Tibial nerve (tissue), 4 donors: ENCODE measurements around the gene SLC38A5. TPM values are rescaled to one million over a fixed set of nuclear protein-coding genes. Genes with fewer than 3 reads are reported as not detected.

ENCODE experiments used
- DNase-seq, 2 donors: peaks; one replicate each; pipeline ENCODE4 v3.0.0-alpha.2; 2019; ENCODE audit warnings: low spot score in 2 of 2
- H3K27ac ChIP-seq, 4 donors: fragments of 200-600 bp; sonication (generic) in 3 of 4; one replicate each; pipeline ENCODE4 v1.5.1; 2017 to 2019; ENCODE audit warnings: mild to moderate bottlenecking in 1 of 4
- H3K27me3 ChIP-seq, 2 donors: fragments of 200-600 bp; sonication (generic) in 1 of 2; one replicate each; pipeline versions ENCODE4 v1.5.1 to v1.6.0; 2017 to 2019
- H3K36me3 ChIP-seq, 3 donors: fragments of 200-600 bp; sonication (generic); one replicate each; pipeline ENCODE4 v1.5.1; 2018 to 2019
- H3K4me1 ChIP-seq, 4 donors: fragments of 200-600 bp; sonication (generic) in 3 of 4; one replicate each; pipeline ENCODE4 v1.5.1; 2017 to 2019
- H3K4me3 ChIP-seq, 4 donors: fragments of 200-600 bp; sonication (generic) in 3 of 4; one replicate each; pipeline ENCODE4 v1.5.1; 2017 to 2019; ENCODE audit warnings: mild to moderate bottlenecking in 1 of 4, moderate library complexity in 1 of 4
- H3K9me3 ChIP-seq, 4 donors: fragments of 200-600 bp; sonication (generic) in 3 of 4; one replicate each; pipeline ENCODE4 v1.5.1; 2017 to 2019
- CTCF ChIP-seq, 5 experiments: fragments of 200-600 bp in 3 of 5; fragments of 450-650 bp in 2 of 5; sonication (generic) in 3 of 5; IDR thresholded peaks; one replicate each; pipeline ENCODE4 v1.5.1; 2016 to 2019; ENCODE audit warnings: antibody characterized with exemption in 5 of 5, mild to moderate bottlenecking in 3 of 5, moderate library complexity in 2 of 5
- EP300 ChIP-seq, 2 donors: sonication (generic); formaldehyde crosslinking; IDR thresholded peaks; one replicate each; pipeline ENCODE4 v1.6.1; 2017; ENCODE audit warnings: antibody characterized with exemption in 2 of 2, mild to moderate bottlenecking in 1 of 2
- POLR2A ChIP-seq, 2 donors: fragments of 450-650 bp; IDR thresholded peaks; one replicate each; pipeline ENCODE4 v1.6.1; 2017; ENCODE audit warnings: antibody characterized with exemption in 2 of 2, mild to moderate bottlenecking in 2 of 2, moderate library complexity in 2 of 2
- WGBS, 2 donors: methylation state at CpG; one replicate each; pipeline ENCODE4 v1.1.5; 2018; 5-methylcytosine and 5-hydroxymethylcytosine counted together
- total RNA-seq, 4 donors: library from RNA; depleted of rRNA; stranded (reverse); fragments of >200 nt; gene quantifications; one replicate each; pipeline ENCODE4 v1.1.0, GENCODE V29; 2016

The SLC38A5 gene
- total RNA-seq, 4 donors from 2014 or later = 2.4 to 21.9 (median 4.5) TPM

GRCh38 chrX:48471504-48471903, 1.4 kb upstream of the SLC38A5 start:
- TF ChIP-seq CTCF (IDR thresholded peaks at IDR 0.05) (no peak), POLR2A (IDR thresholded peaks at IDR 0.05) (no peak)
- Histone ChIP-seq H3K9me3 (no peaks in the 10 kb centered on the region), H3K4me3 (no peak overlapping the region), H3K27me3 (no peaks in the 10 kb centered on the region), H3K4me1 (peaks cover 0 to 29% (median 0%) of the 10 kb centered on the region in 4 donors), H3K36me3 (no peaks in the 10 kb centered on the region), H3K27ac (no peak overlapping the region)
- DNase-seq = no peak
- WGBS, 2 donors = 86 to 96% methylated on average over 6 to 8 of the region's 8 CpGs

- DNase-seq = no peak
- Histone ChIP-seq H3K27me3 (no peaks in the 10 kb centered on the region), H3K27ac (no peak overlapping the region), H3K4me1 (peaks cover 0 to 29% (median 0%) of the 10 kb centered on the region in 4 donors), H3K4me3 (no peak overlapping the region), H3K9me3 (no peaks in the 10 kb centered on the region), H3K36me3 (no peaks in the 10 kb centered on the region)
- TF ChIP-seq POLR2A (IDR thresholded peaks at IDR 0.05) = no peak
- TF ChIP-seq EP300 (IDR thresholded peaks at IDR 0.05) = no peak
- no peak for TF ChIP-seq CTCF (IDR thresholded peaks at IDR 0.05)
- WGBS, 2 donors = 83 to 90% methylated on average over 2 to 9 of the region's 9 CpGs
These were observed 716 bp upstream of the SLC38A5 start for GRCh38 chrX:48470833-48471118.

GRCh38 chrX:48468693-48469691, 1.1 kb downstream of the SLC38A5 start:
- no peak overlapping the region for H3K27ac ChIP-seq
- TF ChIP-seq CTCF (IDR thresholded peaks at IDR 0.05) (peak in 1 of 5 experiments; percentile 5), EP300 (IDR thresholded peaks at IDR 0.05) (no peak), POLR2A (IDR thresholded peaks at IDR 0.05) (no peak)
- H3K9me3 ChIP-seq = no peaks in the 10 kb centered on the region
- DNase-seq = no peak
- H3K4me1 ChIP-seq = peaks cover 0 to 16% (median 0%) of the 10 kb centered on the region in 4 donors
- H3K36me3 ChIP-seq = no peaks in the 10 kb centered on the region
- peak overlapping the region; percentile 13 to 41 (median 30) for H3K4me3 ChIP-seq
- H3K27me3 ChIP-seq = no peaks in the 10 kb centered on the region
- 17 to 52% methylated on average over 22 to 23 of the region's 23 CpGs for WGBS, 2 donors

- WGBS, 2 donors = 4 to 32% methylated on average over 12 to 18 of the region's 18 CpGs
- peaks cover 0 to 16% (median 0%) of the 10 kb centered on the region in 4 donors for H3K4me1 ChIP-seq
- H3K27ac ChIP-seq = no peak overlapping the region
- no peaks in the 10 kb centered on the region for H3K27me3 ChIP-seq
- TF ChIP-seq CTCF (IDR thresholded peaks at IDR 0.05) = no peak
- no peak for TF ChIP-seq POLR2A (IDR thresholded peaks at IDR 0.05)
- no peak for TF ChIP-seq EP300 (IDR thresholded peaks at IDR 0.05)
- H3K9me3 ChIP-seq = no peaks in the 10 kb centered on the region
- no peak for DNase-seq
- peak overlapping the region; percentile 13 to 41 (median 30) for H3K4me3 ChIP-seq
- no peaks in the 10 kb centered on the region for H3K36me3 ChIP-seq
These were observed 1.8 kb downstream of the SLC38A5 start for GRCh38 chrX:48468247-48468671.

GRCh38 chrX:48467281-48467761, 2.7 kb downstream of the SLC38A5 start:
- WGBS, 2 donors = 35 to 56% methylated on average over 10 of the region's 10 CpGs
- H3K27ac ChIP-seq = no peak overlapping the region
- TF ChIP-seq POLR2A (IDR thresholded peaks at IDR 0.05) (no peak), CTCF (IDR thresholded peaks at IDR 0.05) (no peak), EP300 (IDR thresholded peaks at IDR 0.05) (no peak)
- H3K4me1 ChIP-seq = peaks cover 0 to 16% (median 0%) of the 10 kb centered on the region in 4 donors
- H3K27me3 ChIP-seq = peaks cover 0 to 7% of the 10 kb centered on the region in 2 donors
- no peak for DNase-seq
- H3K36me3 ChIP-seq = no peaks in the 10 kb centered on the region
- peak overlapping the region in 1 of 4 donors; percentile 41 for H3K4me3 ChIP-seq
- H3K9me3 ChIP-seq = no peaks in the 10 kb centered on the region
